Measurements from ENCODE around the gene NIPBL. TPM values are rescaled to one million over a fixed set of nuclear protein-coding genes. Genes with fewer than 3 reads are reported as not detected.
A peak's percentile ranks its signal among the peaks of the same experiment; 100 is the strongest.

The NIPBL gene
- total RNA-seq, 2 experiments from 2014 or later: 54.1 to 55.9 TPM

DNA sequence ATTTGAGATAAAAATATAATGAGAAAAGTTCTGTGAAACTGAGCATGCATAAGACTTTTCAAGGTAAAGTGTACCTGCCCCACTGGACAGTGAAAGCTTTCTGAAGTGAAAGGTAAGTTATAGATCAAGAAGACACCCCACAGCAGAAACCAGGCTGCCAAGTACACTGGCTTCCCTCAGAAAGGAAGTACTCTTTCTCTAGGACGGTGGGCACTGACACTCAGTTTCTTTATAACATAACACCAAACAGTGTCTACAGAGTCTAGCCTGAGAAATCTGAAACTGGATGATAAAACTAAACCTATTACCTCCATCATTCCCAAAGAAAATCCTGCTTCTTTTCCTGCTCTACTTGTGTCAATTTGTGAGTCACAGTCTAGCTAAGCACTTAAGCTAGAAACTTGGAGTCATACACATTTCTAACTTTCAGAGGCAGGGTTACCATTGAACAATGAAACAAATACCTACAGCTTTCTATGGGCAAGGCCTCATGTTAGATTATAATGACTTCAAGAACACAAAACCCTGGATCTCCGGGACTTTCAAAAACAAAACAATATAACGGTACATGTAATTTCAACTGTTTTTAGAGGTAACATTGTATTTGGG, 235.9 kb downstream of the NIPBL start:
- Mint-ChIP-seq H3K4me3 (peak overlapping the region; percentile 50), H3K27ac (peak overlapping the region; percentile 83), H3K36me3 (ENCODE audit: low read depth) (peaks cover 54% of the 10 kb centered on the region), H3K9me3 (ENCODE audit: insufficient read depth) (peaks cover 4% of the 10 kb centered on the region), H3K27me3 (ENCODE audit: low read depth) (no peaks in the 10 kb centered on the region), H3K4me1 (ENCODE audit: low read depth) (peaks cover 43% of the 10 kb centered on the region)
- ChIA-PET CTCF (interaction anchor here (0.7 to 1.3 kb wide), 6 partner anchors 9 to 283 kb away, joined by 3 to 6 read pairs (median 4); no protein-coding TSS in a partner anchor), POLR2A (interaction anchor here (1.4 kb wide), 1 partner anchor 9 kb away, joined by 3 read pairs; no protein-coding TSS in a partner anchor)
- ATAC-seq (peak; percentile 60), DNase-seq (peak; percentile 27)
